Measurements from ENCODE around the gene OR13H1. TPM values are rescaled to one million over a fixed set of nuclear protein-coding genes. Genes with fewer than 3 reads are reported as not detected.
"Not testable (repeated sequence)": the region's sequence is repeated elsewhere in the genome, so short reads cannot be mapped to it uniquely, and the experiment has no call there.

OR13H1 gene, protein sequence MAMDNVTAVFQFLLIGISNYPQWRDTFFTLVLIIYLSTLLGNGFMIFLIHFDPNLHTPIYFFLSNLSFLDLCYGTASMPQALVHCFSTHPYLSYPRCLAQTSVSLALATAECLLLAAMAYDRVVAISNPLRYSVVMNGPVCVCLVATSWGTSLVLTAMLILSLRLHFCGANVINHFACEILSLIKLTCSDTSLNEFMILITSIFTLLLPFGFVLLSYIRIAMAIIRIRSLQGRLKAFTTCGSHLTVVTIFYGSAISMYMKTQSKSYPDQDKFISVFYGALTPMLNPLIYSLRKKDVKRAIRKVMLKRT
- not detected in 2 replicates for total RNA-seq

DNA sequence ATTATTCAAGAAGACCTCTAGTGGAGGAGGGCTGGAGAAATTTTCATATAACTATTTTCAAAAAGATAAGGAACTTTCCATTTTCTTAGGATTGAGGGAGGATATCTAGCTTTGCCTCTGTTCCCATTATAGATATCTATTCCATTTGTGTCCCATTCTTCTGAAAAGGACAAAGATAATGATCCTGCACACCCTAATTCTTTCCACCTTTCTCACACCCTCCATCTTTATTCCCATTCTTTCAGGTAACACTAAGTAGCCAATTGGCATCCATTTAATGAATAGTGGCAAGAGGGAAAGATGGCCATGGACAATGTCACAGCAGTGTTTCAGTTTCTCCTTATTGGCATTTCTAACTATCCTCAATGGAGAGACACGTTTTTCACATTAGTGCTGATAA lies at the start of gene OR13H1:
OR13H1 (plus strand) TSS at position 301 of the 400 bp plus-strand sequence; CDS start at position 301, 0 bp downstream.
- intact Hi-C loops (cut with micrococcal nuclease), result no loop called here

DNA sequence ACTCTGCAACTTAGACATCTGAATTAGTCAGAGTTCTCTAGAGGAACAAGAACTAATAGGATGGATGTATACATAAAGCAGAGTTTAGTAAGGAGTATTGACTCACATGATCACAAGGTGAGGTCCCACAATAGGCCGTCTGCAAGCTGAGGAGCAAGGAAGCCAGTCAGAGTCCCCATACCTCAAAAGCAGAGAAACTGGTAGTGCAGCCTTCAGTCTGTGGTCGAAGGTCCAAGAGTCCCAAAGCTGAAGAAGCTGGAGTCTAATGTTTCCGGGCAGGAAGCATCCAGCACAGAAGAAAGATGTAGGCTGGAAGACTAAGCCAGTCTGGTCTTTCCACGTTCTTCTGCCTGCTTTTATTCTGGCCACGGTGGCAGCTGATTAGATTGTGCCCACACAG lies 42.3 kb upstream of the OR13H1 start:
- intact Hi-C loops (cut with micrococcal nuclease), result not testable (repeated sequence)

DNA sequence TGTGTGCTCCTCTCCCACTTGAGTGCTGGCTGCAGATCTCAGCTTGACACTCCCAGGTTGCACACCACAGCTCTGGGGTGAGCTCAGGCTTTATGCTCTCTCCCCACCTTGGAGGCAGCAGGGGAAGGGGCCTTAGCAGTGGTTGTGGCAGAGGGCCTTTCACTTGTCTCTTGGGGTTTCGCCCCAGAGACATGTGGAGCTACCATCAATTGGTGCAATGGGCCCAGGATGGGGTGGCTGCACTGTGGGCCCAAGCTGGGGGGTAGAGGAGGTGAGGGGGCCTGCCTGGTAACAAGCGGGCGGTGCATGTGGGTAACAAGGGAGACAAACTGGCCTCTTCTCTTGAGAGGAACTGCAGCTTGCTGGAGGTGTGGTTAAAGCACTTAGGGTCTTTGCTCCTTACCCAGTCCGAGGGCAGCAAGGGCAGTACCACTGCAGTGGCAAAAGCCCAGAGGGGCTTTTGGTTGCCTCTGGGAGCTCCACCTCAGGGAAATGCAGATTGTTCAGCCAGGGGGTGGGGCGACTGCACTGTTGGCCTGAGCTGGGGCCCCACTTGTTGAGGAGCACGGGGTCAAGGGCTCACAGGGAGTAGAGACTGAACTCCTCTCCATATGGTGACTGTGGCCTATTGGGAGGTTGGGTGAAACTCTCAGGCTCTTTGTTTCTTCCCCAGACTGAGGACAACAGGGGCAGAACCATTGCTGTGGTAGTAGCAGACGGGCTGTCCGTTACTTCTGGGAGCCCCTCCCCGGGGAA lies 30.5 kb upstream of the OR13H1 start:
- intact Hi-C loops (cut with micrococcal nuclease), result no loop called here

DNA sequence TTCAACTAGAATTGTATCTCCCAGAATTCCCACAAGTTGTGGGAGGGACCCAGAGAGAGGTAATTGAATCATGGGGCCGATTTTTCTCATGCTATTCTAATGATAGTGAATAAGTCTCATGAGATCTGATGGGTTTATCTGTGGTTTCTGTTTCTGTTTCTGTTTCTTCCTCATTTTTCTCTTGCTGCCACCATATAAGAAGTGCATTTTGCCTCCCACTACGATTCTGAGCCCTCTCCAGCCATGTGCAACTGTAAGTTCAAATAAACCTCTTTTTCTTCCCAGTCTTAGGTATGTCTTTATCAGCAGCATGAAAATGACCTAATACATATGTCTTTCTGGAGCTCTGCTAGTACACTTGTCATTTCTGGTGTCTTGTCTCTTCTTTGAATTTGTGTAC lies 22.1 kb upstream of the OR13H1 start:
- intact Hi-C loops (cut with micrococcal nuclease), result no loop called here

DNA sequence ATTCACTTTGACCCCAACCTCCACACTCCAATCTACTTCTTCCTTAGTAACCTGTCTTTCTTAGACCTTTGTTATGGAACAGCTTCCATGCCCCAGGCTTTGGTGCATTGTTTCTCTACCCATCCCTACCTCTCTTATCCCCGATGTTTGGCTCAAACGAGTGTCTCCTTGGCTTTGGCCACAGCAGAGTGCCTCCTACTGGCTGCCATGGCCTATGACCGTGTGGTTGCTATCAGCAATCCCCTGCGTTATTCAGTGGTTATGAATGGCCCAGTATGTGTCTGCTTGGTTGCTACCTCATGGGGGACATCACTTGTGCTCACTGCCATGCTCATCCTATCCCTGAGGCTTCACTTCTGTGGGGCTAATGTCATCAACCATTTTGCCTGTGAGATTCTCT lies 344 bp downstream of the OR13H1 start:
- intact Hi-C loops (cut with micrococcal nuclease), result no loop called here

DNA sequence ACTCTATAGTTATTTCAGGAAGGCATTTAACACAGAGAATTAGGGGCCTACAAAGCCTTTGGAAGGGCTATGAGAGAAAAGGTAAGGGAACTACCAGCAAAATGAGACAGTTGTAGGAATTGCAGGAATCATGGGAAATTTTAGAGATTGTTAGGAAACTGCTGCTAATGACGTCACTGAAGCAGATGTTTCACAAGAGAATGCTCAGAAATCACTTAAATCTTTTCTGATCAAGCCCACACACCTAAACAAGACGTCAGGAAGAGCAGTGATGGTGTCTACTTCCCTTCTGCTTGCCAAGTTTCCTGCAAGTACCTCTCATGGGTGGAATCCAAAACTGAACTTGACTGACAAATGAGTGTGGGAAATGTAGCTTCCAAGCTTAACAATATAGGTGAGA lies 5.1 kb downstream of the OR13H1 start:
- intact Hi-C loops (cut with micrococcal nuclease), result no loop called here

DNA sequence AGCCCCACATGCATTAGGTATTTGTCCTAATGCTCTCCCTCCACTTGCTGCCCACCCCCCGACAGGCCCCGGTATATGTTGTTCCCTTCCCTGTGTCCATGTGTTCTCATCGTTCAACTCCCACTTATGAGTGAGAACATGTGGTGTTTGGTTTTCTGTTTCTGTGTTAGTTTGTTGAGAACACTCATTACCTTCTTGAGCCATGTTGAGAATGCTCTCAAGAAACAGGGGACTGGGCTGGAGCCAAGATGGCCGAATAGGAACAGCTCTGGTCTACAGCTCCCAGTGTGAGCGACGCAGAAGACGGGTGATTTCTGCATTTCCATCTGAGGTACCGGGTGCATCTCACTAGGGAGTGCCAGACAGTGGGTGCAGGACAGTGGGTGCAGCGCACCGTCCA lies 8.6 kb downstream of the OR13H1 start:
- intact Hi-C loops (cut with micrococcal nuclease), result not testable (repeated sequence)

DNA sequence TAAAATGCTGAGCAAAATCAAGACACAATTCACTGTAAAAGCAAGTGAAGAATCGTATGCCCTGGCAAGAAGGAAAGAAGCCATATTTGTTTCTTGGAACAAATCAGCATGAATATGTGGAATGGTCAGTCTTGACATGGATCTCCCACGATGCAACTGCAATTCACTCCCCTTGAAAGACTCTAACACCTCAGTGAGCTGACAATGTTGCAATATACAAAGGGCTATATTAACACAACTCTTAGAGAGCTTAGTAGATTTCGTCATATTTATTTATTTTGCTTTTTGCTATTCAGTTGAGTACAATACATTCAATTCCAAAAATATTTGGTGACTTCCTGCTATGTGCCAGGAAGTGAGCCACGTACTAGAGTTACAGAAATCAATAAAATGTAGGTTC lies 14.7 kb downstream of the OR13H1 start:
- intact Hi-C loops (cut with micrococcal nuclease), result no loop called here

DNA sequence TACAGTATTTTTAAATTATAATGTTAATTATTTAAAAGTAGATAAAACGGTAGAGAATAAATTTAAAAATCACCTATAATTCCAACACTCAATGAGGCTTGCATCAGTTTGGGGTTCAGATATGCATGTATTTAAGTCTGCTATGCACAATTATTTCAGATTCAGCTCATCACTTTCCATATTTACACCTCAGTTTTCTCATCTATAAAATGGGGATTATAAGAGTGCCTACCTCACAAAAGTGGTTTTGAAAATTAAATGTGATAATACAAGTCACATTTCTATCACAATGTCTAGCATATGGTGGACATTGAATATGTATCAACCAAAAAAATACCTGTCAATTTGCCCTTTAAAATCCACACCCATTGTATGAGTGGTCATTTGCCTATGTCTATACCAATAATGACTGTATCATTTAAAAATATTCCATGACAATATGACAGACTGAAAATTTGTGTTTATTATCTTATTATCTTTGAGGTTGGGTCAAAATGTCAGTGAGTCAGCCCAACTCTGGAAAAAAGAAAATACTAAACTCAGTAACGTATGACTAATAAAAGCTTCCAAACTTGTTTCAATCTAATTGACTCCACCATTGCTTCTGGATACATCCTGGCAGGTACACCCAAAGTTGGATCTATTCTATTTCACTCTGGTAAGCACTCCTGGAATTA lies 20.8 kb downstream of the OR13H1 start:
- intact Hi-C loops (cut with micrococcal nuclease), result no loop called here

DNA sequence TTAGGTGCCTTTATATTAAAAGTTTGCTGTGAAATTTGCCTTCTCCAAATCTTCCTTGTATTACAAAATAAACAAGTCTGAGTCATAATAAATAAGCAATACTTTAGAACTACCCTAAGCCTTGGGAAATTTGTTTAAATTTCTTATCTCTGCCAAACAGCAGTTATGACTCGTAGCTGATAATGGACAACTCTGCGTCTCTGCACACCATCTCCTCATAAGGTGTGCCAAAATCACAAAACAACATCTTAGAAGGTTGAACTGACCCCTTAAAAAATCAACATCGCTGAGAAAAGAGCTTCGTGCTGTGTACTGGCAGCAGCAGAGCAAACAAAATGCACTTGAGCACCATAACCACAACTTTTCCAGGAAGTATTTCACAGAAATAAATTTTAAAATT lies 22.0 kb downstream of the OR13H1 start:
- intact Hi-C loops (cut with micrococcal nuclease), result no loop called here

DNA sequence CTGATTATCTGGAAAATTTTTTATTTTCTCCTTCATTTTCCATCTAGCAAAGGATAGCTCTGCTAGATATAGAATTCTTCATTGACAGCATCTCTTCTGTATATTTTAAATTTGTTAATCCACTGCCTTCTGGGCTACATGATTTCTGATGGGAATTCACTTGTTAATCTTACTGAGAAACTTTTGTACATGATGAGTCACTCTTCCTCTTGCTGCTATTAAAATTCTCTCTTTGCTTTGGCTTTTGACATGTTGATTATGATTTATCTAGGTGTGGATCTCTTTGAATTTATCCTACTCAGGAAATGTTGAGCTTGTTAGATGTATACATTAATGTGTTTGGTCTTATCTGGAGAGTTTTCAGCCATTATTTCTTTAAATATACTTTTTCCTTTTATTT lies 27.5 kb downstream of the OR13H1 start:
- intact Hi-C loops (cut with micrococcal nuclease), result no loop called here

DNA sequence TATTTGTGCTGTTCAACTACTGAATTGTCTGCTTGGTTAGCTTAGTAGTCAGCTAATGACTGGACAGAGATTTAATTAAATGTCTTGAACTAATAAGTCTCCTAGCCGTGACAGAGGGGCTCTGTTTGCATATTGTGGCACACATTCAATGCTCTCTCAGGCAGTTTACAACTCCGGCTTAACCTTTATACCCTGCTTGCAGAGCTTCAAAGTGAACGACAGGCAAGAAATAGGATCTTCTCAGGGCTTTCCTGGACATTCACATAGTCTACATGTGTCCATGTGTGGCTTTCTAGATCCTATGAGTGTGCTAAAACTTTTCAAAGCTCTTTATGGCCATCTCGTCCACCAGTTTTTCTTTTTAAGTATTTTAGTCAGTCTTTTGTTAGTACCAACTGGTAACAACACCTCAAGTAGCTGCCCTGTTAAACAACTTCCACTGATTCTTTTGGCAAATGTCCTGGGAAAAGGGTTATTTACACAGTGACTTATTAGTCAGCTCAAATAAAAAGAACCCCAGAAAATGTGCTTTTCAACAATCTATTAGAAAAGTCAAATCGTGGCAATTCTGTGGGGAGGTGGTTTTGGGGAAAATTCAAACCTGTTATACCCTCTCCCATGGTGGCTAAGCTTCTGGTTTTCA lies 28.6 kb downstream of the OR13H1 start:
- intact Hi-C loops (cut with micrococcal nuclease), result no loop called here

DNA sequence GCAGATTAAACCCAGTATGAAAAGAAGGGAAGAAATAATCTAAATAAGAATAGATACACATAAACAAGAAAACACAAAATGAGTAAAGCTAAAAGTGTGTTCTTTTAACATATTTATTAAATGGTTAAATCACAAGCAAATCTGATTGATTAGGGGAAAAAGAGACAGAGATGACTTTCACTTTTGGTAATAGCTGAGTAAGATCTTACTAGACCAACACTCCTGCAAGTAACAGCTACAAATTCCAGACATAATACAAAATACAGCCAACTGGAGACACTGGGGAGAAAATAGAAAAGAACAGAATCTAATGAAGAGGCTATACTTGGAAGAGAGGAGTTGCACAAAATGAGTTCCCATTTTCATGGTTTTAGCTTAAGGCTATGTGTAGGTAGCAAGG lies 33.5 kb downstream of the OR13H1 start:
- intact Hi-C loops (cut with micrococcal nuclease), result no loop called here

DNA sequence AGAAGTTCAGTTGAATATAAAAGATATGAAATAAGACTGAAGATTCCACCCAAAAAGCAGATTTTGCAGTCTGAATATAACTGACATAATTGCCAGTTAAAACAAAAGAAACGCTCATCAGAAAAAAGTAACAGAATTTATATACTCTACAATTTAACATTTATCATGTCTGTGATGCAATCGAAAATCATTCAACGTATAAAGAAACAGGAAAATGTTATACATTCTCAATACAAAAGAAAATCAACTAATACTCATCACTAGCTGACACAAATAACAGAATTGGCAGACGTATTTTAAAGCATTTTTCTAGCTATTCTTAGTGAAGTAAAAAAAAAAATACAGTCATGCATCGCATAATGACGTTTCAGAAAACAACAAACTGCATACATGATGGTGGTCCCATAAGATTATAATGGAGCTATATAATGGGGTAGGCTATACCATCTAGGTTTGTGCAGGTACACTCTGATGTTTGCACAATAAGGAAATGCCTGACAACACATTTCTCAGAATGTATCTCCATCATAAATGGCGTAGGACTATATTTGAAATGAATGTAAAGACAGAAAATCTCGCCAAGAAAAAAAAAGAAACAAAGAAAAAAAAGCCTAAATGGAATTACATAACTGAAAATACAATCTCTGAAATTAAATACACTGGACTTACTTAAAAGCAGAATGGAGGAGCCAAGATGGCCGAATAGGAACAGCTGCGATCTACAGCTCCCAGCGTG lies 34.3 kb downstream of the OR13H1 start:
- intact Hi-C loops (cut with micrococcal nuclease), result no loop called here

DNA sequence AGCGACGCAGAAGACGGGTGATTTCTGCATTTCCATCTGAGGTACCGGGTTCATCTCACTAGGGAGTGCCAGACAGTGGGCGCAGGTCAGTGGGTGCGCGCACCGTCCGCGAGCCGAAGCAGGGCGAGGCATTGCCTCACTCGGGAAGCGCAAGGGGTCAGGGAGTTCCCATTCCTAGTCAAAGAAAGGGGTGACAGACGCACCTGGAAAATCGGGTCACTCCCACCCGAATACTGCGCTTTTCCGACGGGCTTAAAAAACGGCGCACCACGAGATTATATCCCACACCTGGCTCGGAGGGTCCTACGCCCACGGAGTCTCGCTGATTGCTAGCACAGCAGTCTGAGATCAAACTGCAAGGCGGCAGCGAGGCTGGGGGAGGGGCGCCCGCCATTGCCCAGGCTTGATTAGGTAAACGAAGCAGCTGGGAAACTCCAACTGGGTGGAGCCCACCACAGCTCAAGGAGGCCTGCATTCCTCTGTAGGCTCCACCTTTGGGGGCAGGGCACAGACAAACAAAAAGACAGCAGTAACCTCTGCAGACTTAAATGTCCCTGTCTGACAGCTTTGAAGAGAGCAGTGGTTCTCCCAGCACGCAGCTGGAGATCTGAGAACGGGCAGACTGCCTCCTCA lies 35.0 kb downstream of the OR13H1 start:
- intact Hi-C loops (cut with micrococcal nuclease), result not testable (repeated sequence)

DNA sequence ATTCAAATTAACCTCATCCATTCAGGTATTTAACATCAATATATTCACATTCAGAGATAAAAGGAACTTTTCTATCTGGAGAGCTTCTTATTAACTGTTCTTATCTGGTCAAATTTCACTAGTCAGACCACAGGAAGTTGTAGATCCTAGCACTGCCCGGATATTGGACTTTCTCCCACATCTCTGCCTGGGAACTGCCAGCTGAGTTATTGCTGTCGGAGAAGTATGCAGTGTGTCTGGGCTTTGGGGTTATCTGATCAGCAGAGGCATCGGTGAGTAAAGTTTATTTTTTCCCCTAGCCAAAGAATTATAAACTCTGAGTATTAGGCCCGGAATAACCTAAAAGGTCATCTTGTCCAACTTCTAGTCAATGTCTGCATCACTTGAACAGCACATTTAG lies 45.1 kb downstream of the OR13H1 start:
- intact Hi-C loops (cut with micrococcal nuclease), result no loop called here

Measured in T-helper 2 cell treated with Interferon-gamma antibody and Interleukin-4, amounts not matched to agents 100 ng/mL and 5 ng/mL, for 36 hours (primary cell).